H9 (cell line): Measurements from ENCODE around the gene PDE1A. TPM values are rescaled to one million over a fixed set of nuclear protein-coding genes. Genes with fewer than 3 reads are reported as not detected.

Experiments used
- DNase-seq: peaks from one replicate; pipeline ENCODE4 v3.0.0-alpha.2; 2017
- H2AFZ ChIP-seq: one replicate; pipeline ENCODE4 v1.6.1; 2013; ENCODE audit warnings: mild to moderate bottlenecking, low read length, control low read depth, moderate library complexity
- H2AK5ac ChIP-seq: 2 replicates; pipeline ENCODE4 v1.6.1; 2013; ENCODE audit warnings: low read length, control low read depth, mixed read lengths; ENCODE audit not compliant: insufficient read length
- H2BK120ac ChIP-seq: one replicate; pipeline ENCODE4 v1.6.1; 2013; ENCODE audit warnings: low read depth, mild to moderate bottlenecking, low read length, control low read depth, inconsistent platforms; ENCODE audit not compliant: poor library complexity, severe bottlenecking
- H2BK12ac ChIP-seq: 2 replicates; pipeline ENCODE4 v1.6.1; 2013; ENCODE audit warnings: low read length, control low read depth, mixed read lengths, low read depth; ENCODE audit not compliant: insufficient read length
- H2BK15ac ChIP-seq: 2 replicates; pipeline ENCODE4 v1.6.1; 2013; ENCODE audit warnings: low read depth, low read length, control low read depth
- H2BK20ac ChIP-seq: one replicate; pipeline ENCODE4 v1.6.1; 2013; ENCODE audit warnings: low read depth, mild to moderate bottlenecking, low read length, control low read depth, inconsistent platforms; ENCODE audit not compliant: poor library complexity, severe bottlenecking
- H2BK5ac ChIP-seq: 2 replicates; pipeline ENCODE4 v1.6.1; 2013; ENCODE audit warnings: low read length, control low read depth, mixed read lengths; ENCODE audit not compliant: insufficient read length
- H3K14ac ChIP-seq: 2 replicates; pipeline ENCODE4 v1.6.1; 2013; ENCODE audit warnings: low read length, control low read depth; ENCODE audit not compliant: insufficient read depth
- H3K18ac ChIP-seq: 2 replicates; pipeline ENCODE4 v1.6.1; 2013; ENCODE audit warnings: low read depth, mild to moderate bottlenecking, mixed read lengths, low read length, control low read depth; ENCODE audit not compliant: insufficient read length
- H3K23ac ChIP-seq: 2 replicates; pipeline ENCODE4 v1.6.1; 2013; ENCODE audit warnings: low read length, control low read depth, mixed read lengths, low read depth; ENCODE audit not compliant: insufficient read length
- H3K23me2 ChIP-seq: 2 replicates; pipeline ENCODE4 v1.6.1; 2013; ENCODE audit warnings: low read depth, mild to moderate bottlenecking, mixed read lengths, low read length, control low read depth; ENCODE audit not compliant: insufficient read length, poor library complexity, severe bottlenecking
- H3K27ac ChIP-seq: 2 replicates; pipeline ENCODE4 v1.5.1; 2013; ENCODE audit warnings: low read length, control low read depth, mixed read lengths, low read depth; ENCODE audit not compliant: insufficient read length
- H3K27me3 ChIP-seq: 2 replicates; pipeline ENCODE4 v1.6.1; 2013; ENCODE audit warnings: low read length, control low read depth, inconsistent platforms; ENCODE audit not compliant: insufficient read depth
- H3K4ac ChIP-seq: 2 replicates; pipeline ENCODE4 v1.6.1; 2013; ENCODE audit warnings: low read depth, mild to moderate bottlenecking, control low read depth, inconsistent platforms, low read length, moderate library complexity
- H3K4me1 ChIP-seq: 2 replicates; pipeline ENCODE4 v1.6.1; 2013; ENCODE audit warnings: low read length, control low read depth, inconsistent platforms; ENCODE audit not compliant: insufficient read depth
- H3K4me2 ChIP-seq: 2 replicates; pipeline ENCODE4 v1.6.1; 2013; ENCODE audit warnings: low read length, control low read depth, mixed read lengths; ENCODE audit not compliant: insufficient read length, insufficient read depth
- H3K56ac ChIP-seq: 2 replicates; pipeline ENCODE4 v1.6.1; 2013; ENCODE audit warnings: low read depth, mild to moderate bottlenecking, mixed read lengths, low read length, control low read depth; ENCODE audit not compliant: insufficient read length
- H3K79me1 ChIP-seq: 2 replicates; pipeline ENCODE4 v1.6.1; 2013; ENCODE audit warnings: low read depth, mild to moderate bottlenecking, moderate library complexity, low read length, control low read depth, inconsistent platforms; ENCODE audit not compliant: insufficient read depth, poor library complexity, severe bottlenecking
- H3K79me2 ChIP-seq: 2 replicates; pipeline ENCODE4 v1.6.1; 2013; ENCODE audit warnings: low read length, control low read depth, inconsistent platforms; ENCODE audit not compliant: insufficient read depth
- H3K9ac ChIP-seq: 2 replicates; pipeline ENCODE4 v1.6.1; 2013; ENCODE audit warnings: low read length, control low read depth, mixed read lengths; ENCODE audit not compliant: insufficient read length; ENCODE audit errors: extremely low read depth
- H3K9me3 ChIP-seq: one replicate; pipeline ENCODE4 v1.6.1; 2013; ENCODE audit warnings: low read depth, low read length, inconsistent platforms; ENCODE audit not compliant: control insufficient read depth
- H3T11ph ChIP-seq: one replicate; pipeline ENCODE4 v1.6.1; 2013; ENCODE audit warnings: mild to moderate bottlenecking, low read length, control low read depth, inconsistent platforms
- H4K20me1 ChIP-seq: one replicate; pipeline ENCODE4 v1.6.1; 2013; ENCODE audit not compliant: control insufficient read depth, insufficient read length, insufficient read depth
- H4K5ac ChIP-seq: 2 replicates; pipeline ENCODE4 v1.6.1; 2013; ENCODE audit warnings: low read depth, mild to moderate bottlenecking, mixed read lengths, low read length, control low read depth; ENCODE audit not compliant: insufficient read length
- H4K8ac ChIP-seq: replicated peaks from 2 replicates; pipeline ENCODE4 v1.6.1; 2013; ENCODE audit warnings: low read length, control low read depth, mixed read lengths, low read depth; ENCODE audit not compliant: insufficient read length
- H4K91ac ChIP-seq: 2 replicates; pipeline ENCODE4 v1.6.1; 2013; ENCODE audit warnings: low read depth, mild to moderate bottlenecking, moderate library complexity, mixed read lengths, low read length, control low read depth; ENCODE audit not compliant: insufficient read length
- H3K27ac Mint-ChIP-seq, 3 experiments: 2 replicates in 2 of 3; 3 replicates in 1 of 3; pipeline ENCODE4 v1.8.0; 2020 to 2021; ENCODE audit warnings: mixed read lengths in 3 of 3, mild to moderate bottlenecking in 1 of 3, moderate library complexity in 1 of 3
- H3K27me3 Mint-ChIP-seq: 2 replicates; pipeline ENCODE4 v1.8.0; 2021; ENCODE audit warnings: low read depth, mild to moderate bottlenecking, moderate library complexity, mixed read lengths
- H3K36me3 Mint-ChIP-seq, 3 experiments: 2 replicates in 2 of 3; 3 replicates in 1 of 3; pipeline ENCODE4 v1.8.0; 2020 to 2021; ENCODE audit warnings: low read depth in 3 of 3, mixed read lengths in 3 of 3; ENCODE audit not compliant: insufficient read depth in 1 of 3
- H3K4me1 Mint-ChIP-seq, 2 experiments: 2 replicates each; pipeline ENCODE4 v1.8.0; 2020; ENCODE audit warnings: mixed read lengths in 2 of 2
- H3K4me3 Mint-ChIP-seq, 2 experiments: 2 replicates in 1 of 2; 3 replicates in 1 of 2; pipeline ENCODE4 v1.8.0; 2020 to 2021; ENCODE audit warnings: mild to moderate bottlenecking in 2 of 2, mixed read lengths in 2 of 2, moderate library complexity in 1 of 2
- H3K9me3 Mint-ChIP-seq, 2 experiments: 2 replicates in 1 of 2; 3 replicates in 1 of 2; pipeline ENCODE4 v1.8.0; 2020; ENCODE audit warnings: mild to moderate bottlenecking in 2 of 2, mixed read lengths in 2 of 2, moderate library complexity in 1 of 2
- WGBS: extraction: QIAGEN DNeasy Blood & Tissue Kit; methylation state at CpG from one replicate; pipeline ENCODE4 v1.1.7; 2013; ENCODE audit warnings: missing lambda C conversion rate, low lambda C conversion rate, mixed read lengths; ENCODE audit not compliant: insufficient read length; ENCODE audit errors: extremely low coverage; 5-methylcytosine and 5-hydroxymethylcytosine counted together
- total RNA-seq: library from RNA; stranded (reverse); gene quantifications from 2 replicates; pipeline ENCODE4 v1.2.1, GENCODE V29; 2021
- TF ChIP-seq, protein P1 (sequence below): fragments of 200-600 bp; sonication (generic); conservative IDR thresholded peaks from 3 replicates; pipeline ENCODE4 v1.8.0; 2021; ENCODE audit warnings: antibody characterized with exemption, mild to moderate bottlenecking

Gene PDE1A
- total RNA-seq, 1 experiment from 2014 or later: 0.11 TPM

DNA sequence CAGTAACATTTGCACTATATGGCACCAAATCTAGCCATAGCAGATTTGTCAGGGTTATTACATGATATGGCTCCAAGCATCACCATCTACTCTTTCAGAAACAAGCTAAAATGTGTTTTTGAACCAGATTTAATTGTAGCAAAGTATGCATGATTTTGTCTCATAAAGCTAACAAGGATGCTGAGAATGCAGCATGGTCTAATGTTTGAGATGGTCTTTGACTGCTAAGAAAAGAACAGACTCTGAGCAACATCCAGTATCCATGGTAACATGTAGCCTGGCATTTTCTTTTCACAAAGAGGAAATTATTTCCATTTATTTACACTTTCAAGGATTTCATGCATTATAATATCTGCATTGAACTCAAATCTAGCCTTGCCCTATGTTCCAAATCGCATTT lies 206.5 kb downstream of the PDE1A start:
- TF ChIP-seq, protein P1, sequence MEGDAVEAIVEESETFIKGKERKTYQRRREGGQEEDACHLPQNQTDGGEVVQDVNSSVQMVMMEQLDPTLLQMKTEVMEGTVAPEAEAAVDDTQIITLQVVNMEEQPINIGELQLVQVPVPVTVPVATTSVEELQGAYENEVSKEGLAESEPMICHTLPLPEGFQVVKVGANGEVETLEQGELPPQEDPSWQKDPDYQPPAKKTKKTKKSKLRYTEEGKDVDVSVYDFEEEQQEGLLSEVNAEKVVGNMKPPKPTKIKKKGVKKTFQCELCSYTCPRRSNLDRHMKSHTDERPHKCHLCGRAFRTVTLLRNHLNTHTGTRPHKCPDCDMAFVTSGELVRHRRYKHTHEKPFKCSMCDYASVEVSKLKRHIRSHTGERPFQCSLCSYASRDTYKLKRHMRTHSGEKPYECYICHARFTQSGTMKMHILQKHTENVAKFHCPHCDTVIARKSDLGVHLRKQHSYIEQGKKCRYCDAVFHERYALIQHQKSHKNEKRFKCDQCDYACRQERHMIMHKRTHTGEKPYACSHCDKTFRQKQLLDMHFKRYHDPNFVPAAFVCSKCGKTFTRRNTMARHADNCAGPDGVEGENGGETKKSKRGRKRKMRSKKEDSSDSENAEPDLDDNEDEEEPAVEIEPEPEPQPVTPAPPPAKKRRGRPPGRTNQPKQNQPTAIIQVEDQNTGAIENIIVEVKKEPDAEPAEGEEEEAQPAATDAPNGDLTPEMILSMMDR: no peak
- no peak overlapping the region for H3K4ac ChIP-seq
- H3K9ac ChIP-seq: no peak overlapping the region
- no peaks in the 10 kb centered on the region for H3K79me2 ChIP-seq
- H2BK20ac ChIP-seq: no peak overlapping the region
- no peak overlapping the region for H3K27ac ChIP-seq
- H3K4me2 ChIP-seq: no peak overlapping the region
- no peaks in the 10 kb centered on the region for H3K9me3 Mint-ChIP-seq
- no peak overlapping the region for H3K23ac ChIP-seq
- H3K27me3 ChIP-seq: no peaks in the 10 kb centered on the region
- H2AFZ ChIP-seq: no peak overlapping the region
- H3K23me2 ChIP-seq: no peaks in the 10 kb centered on the region
- H4K5ac ChIP-seq: no peak overlapping the region
- H3K27me3 Mint-ChIP-seq: no peaks in the 10 kb centered on the region
- no peaks in the 10 kb centered on the region for H3K79me1 ChIP-seq
- no peaks in the 10 kb centered on the region for H3K36me3 Mint-ChIP-seq
- H2AK5ac ChIP-seq: no peak overlapping the region
- peaks cover 8% of the 10 kb centered on the region in 2 experiments for H3K4me1 Mint-ChIP-seq
- H2BK15ac ChIP-seq: no peak overlapping the region
- no peak overlapping the region for H2BK5ac ChIP-seq
- no peak overlapping the region for H3K56ac ChIP-seq
- H4K20me1 ChIP-seq: no peaks in the 10 kb centered on the region
- DNase-seq: no peak
- no peak overlapping the region for H4K91ac ChIP-seq
- no peak overlapping the region for H3K14ac ChIP-seq
- H2BK12ac ChIP-seq: no peak overlapping the region
- no peak overlapping the region for H2BK120ac ChIP-seq
- H4K8ac ChIP-seq: no peak overlapping the region
- no peak overlapping the region for H3K18ac ChIP-seq
- no CpG with 5 or more reads among the region's 1 CpG for WGBS
- H3K9me3 ChIP-seq: no peaks in the 10 kb centered on the region
- no peak overlapping the region for H3K27ac Mint-ChIP-seq
- no peak overlapping the region for H3T11ph ChIP-seq
- H3K4me1 ChIP-seq: no peaks in the 10 kb centered on the region; the same call in 1 of the 2 replicates
- H3K4me3 Mint-ChIP-seq: no peak overlapping the region
